Measurements from ENCODE around the gene RAB40B. TPM values are rescaled to one million over a fixed set of nuclear protein-coding genes. Genes with fewer than 3 reads are reported as not detected.

The RAB40B gene
- total RNA-seq, 2 experiments from 2014 or later = 1.6 to 2.0 TPM

- no peak overlapping the region for H3K27ac Mint-ChIP-seq
- TF ChIP-seq CTCF (IDR thresholded peaks at IDR 0.05) = no peak
- Histone ChIP-seq H3K36me3 (ENCODE audit: insufficient read depth, low read length) (no peaks in the 10 kb centered on the region), H3K27ac (ENCODE audit: low read depth in 1 of 2, low read length in 2 of 2) (no peak overlapping the region), H3K9me3 (ENCODE audit: control insufficient read depth in 1 of 2, insufficient read depth in 1 of 2, low read length in 2 of 2) (peaks cover 12 to 14% of the 10 kb centered on the region in 2 experiments), H3K4me1 (ENCODE audit: insufficient read depth, low read length) (no peaks in the 10 kb centered on the region), H3K4me3 (ENCODE audit: low read length) (no peak overlapping the region), H3K27me3 (ENCODE audit: control insufficient read depth in 1 of 2, insufficient read depth in 2 of 2, low read length in 2 of 2) (no peaks in the 10 kb centered on the region)
- CTCF ChIA-PET = no interaction called here
- no peak for DNase-seq
- H3K4me1 Mint-ChIP-seq (ENCODE audit: low read depth) = no peaks in the 10 kb centered on the region
- intact Hi-C loops (cut with DNase I, micrococcal nuclease) = loop anchor here in 1 of 2 experiments (10.0 kb wide), 1 partner anchor 237 kb away; no protein-coding TSS in a partner anchor
- ATAC-seq (ENCODE audit: poor library complexity) = no peak
- peaks cover 9% of the 10 kb centered on the region for H3K36me3 Mint-ChIP-seq (ENCODE audit: low read depth)
- no peak overlapping the region for H3K4me3 Mint-ChIP-seq
- no peaks in the 10 kb centered on the region for H3K27me3 Mint-ChIP-seq
- POLR2A ChIA-PET = no interaction called here
- no peaks in the 10 kb centered on the region for H3K9me3 Mint-ChIP-seq
Measured at GRCh38 chr17:82677353-82677925, 21.1 kb downstream of the RAB40B start.

GRCh38 chr17:82675476-82676245, 22.8 kb downstream of the RAB40B start:
- intact Hi-C loops (cut with DNase I, micrococcal nuclease) = loop anchor here in 1 of 2 experiments (10.0 kb wide), 1 partner anchor 239 kb away; no protein-coding TSS in a partner anchor
- CTCF ChIA-PET = no interaction called here
- no peaks in the 10 kb centered on the region for H3K9me3 Mint-ChIP-seq
- DNase-seq (no peak), ATAC-seq (ENCODE audit: poor library complexity) (no peak)
- Histone ChIP-seq H3K36me3 (ENCODE audit: insufficient read depth, low read length) (no peaks in the 10 kb centered on the region), H3K27ac (ENCODE audit: low read depth in 1 of 2, low read length in 2 of 2) (no peak overlapping the region), H3K9me3 (ENCODE audit: control insufficient read depth in 1 of 2, insufficient read depth in 1 of 2, low read length in 2 of 2) (peaks cover 0 to 5% of the 10 kb centered on the region in 2 experiments), H3K4me3 (ENCODE audit: low read length) (no peak overlapping the region), H3K27me3 (ENCODE audit: control insufficient read depth in 1 of 2, insufficient read depth in 2 of 2, low read length in 2 of 2) (no peaks in the 10 kb centered on the region), H3K4me1 (ENCODE audit: insufficient read depth, low read length) (no peaks in the 10 kb centered on the region)
- H3K27ac Mint-ChIP-seq = no peak overlapping the region
- H3K36me3 Mint-ChIP-seq (ENCODE audit: low read depth) = no peaks in the 10 kb centered on the region
- POLR2A ChIA-PET = no interaction called here
- peaks cover 5% of the 10 kb centered on the region for H3K4me1 Mint-ChIP-seq (ENCODE audit: low read depth)
- no peak for TF ChIP-seq CTCF (IDR thresholded peaks at IDR 0.05)
- no peak overlapping the region for H3K4me3 Mint-ChIP-seq
- no peaks in the 10 kb centered on the region for H3K27me3 Mint-ChIP-seq

- Mint-ChIP-seq H3K4me3 (no peak overlapping the region), H3K36me3 (ENCODE audit: low read depth) (no peaks in the 10 kb centered on the region), H3K27me3 (no peaks in the 10 kb centered on the region), H3K4me1 (ENCODE audit: low read depth) (peaks cover 5% of the 10 kb centered on the region), H3K27ac (no peak overlapping the region), H3K9me3 (no peaks in the 10 kb centered on the region)
- Histone ChIP-seq H3K4me1 (ENCODE audit: insufficient read depth, low read length) (no peaks in the 10 kb centered on the region), H3K36me3 (ENCODE audit: insufficient read depth, low read length) (no peaks in the 10 kb centered on the region), H3K9me3 (ENCODE audit: control insufficient read depth in 1 of 2, insufficient read depth in 1 of 2, low read length in 2 of 2) (no peaks in the 10 kb centered on the region), H3K4me3 (ENCODE audit: low read length) (no peak overlapping the region), H3K27ac (ENCODE audit: low read depth in 1 of 2, low read length in 2 of 2) (no peak overlapping the region), H3K27me3 (ENCODE audit: control insufficient read depth in 1 of 2, insufficient read depth in 2 of 2, low read length in 2 of 2) (no peaks in the 10 kb centered on the region)
- no peak for TF ChIP-seq CTCF (IDR thresholded peaks at IDR 0.05)
- POLR2A ChIA-PET = no interaction called here
- ATAC-seq (ENCODE audit: poor library complexity) = no peak
- no peak for DNase-seq
- intact Hi-C loops (cut with DNase I, micrococcal nuclease) = loop anchor here in 1 of 2 experiments (10.0 kb wide), 1 partner anchor 240 kb away; no protein-coding TSS in a partner anchor
- CTCF ChIA-PET = no interaction called here
Measured at GRCh38 chr17:82674656-82675475, 23.6 kb downstream of the RAB40B start.
